Stomach (tissue), 9 donors: ENCODE measurements around the gene PDP2. TPM values are rescaled to one million over a fixed set of nuclear protein-coding genes. Genes with fewer than 3 reads are reported as not detected.

ENCODE experiments used
- DNase-seq, 2 donors: peaks; one replicate each; pipeline versions ENCODE4 v3.0.0 to v3.0.0-alpha.2; 2013 to 2019
- H3K27ac ChIP-seq, 5 donors: fragments of 200-600 bp in 4 of 5; sonication (generic) in 4 of 5; one replicate each; pipeline ENCODE4 v1.5.1; 2013 to 2019; ENCODE audit warnings: mild to moderate bottlenecking in 1 of 5, moderate library complexity in 1 of 5
- H3K27me3 ChIP-seq, 3 donors: fragments of 200-600 bp; sonication (generic); one replicate each; pipeline ENCODE4 v1.5.1; 2017 to 2019; ENCODE audit warnings: mixed run types in 1 of 3
- H3K36me3 ChIP-seq, 4 donors: fragments of 200-600 bp; sonication (generic); 1 replicate in 3 of 4; 2 replicates in 1 of 4; pipeline ENCODE4 v1.5.1; 2016 to 2019
- H3K4me1 ChIP-seq, 4 donors: fragments of 200-600 bp; sonication (generic); one replicate each; pipeline ENCODE4 v1.5.1; 2016 to 2019
- H3K4me3 ChIP-seq, 4 donors: fragments of 200-600 bp; sonication (generic) in 3 of 4; one replicate each; pipeline ENCODE4 v1.5.1; 2016 to 2019; ENCODE audit warnings: mild to moderate bottlenecking in 1 of 4
- H3K9me3 ChIP-seq, 4 donors: fragments of 200-600 bp; sonication (generic); one replicate each; pipeline ENCODE4 v1.5.1; 2016 to 2019
- CTCF ChIP-seq, 7 experiments: fragments of 450-650 bp in 4 of 7; fragments of 200-600 bp in 3 of 7; sonication (generic) in 3 of 7; IDR thresholded peaks; one replicate each; pipeline ENCODE4 v1.5.1; 2016 to 2019; ENCODE audit warnings: antibody characterized with exemption in 7 of 7, control low read depth in 2 of 7, mild to moderate bottlenecking in 1 of 7
- EP300 ChIP-seq: sonication (generic); formaldehyde crosslinking; IDR thresholded peaks from one replicate; pipeline ENCODE4 v1.6.1; 2017; ENCODE audit warnings: antibody characterized with exemption
- POLR2A ChIP-seq, 4 donors: fragments of 450-650 bp; IDR thresholded peaks; one replicate each; pipeline ENCODE4 v1.6.1; 2016; ENCODE audit warnings: antibody characterized with exemption in 4 of 4, control low read depth in 2 of 4, mild to moderate bottlenecking in 1 of 4, moderate library complexity in 1 of 4
- POLR2AphosphoS5 ChIP-seq, 3 donors: sonication (generic); formaldehyde crosslinking; IDR thresholded peaks; one replicate each; pipeline ENCODE4 v1.6.1; 2016; ENCODE audit warnings: antibody characterized with exemption in 3 of 3
- WGBS, 5 donors: extraction: QIAGEN DNeasy Blood & Tissue Kit in 3 of 5; methylation state at CpG; one replicate each; pipeline versions ENCODE4 v1.1.5 to v1.1.7; 2013 to 2018; 5-methylcytosine and 5-hydroxymethylcytosine counted together
- intact Hi-C: fragments of 100-400 bp; cut with DNase I; formaldehyde crosslinking; loops from one replicate; pipeline ENCODE4 v1.15.1; 2023; ENCODE audit warnings: low total_unique reads
- polyA plus RNA-seq, 3 donors: library from polyadenylated mRNA; stranded (reverse); fragments of 200-250 nt; gene quantifications; one replicate each; pipeline ENCODE4 v1.2.3, GENCODE V29; 2013
- total RNA-seq, 5 donors: library from RNA; depleted of rRNA; stranded (reverse); fragments of >200 nt; gene quantifications; one replicate each; pipeline versions ENCODE4 v1.1.0 to v1.2.3, GENCODE V29; 2014 to 2016
- donor health status: healthy with polysubstance abuse.
- donor health status: Bipolar disorder and iron deficiency.
- donor health status: healthy.

PDP2 gene
- total and polyA plus RNA-seq, 8 donors: 1.6 to 96.9 (median 5.0) TPM

- Histone ChIP-seq H3K4me1 (peaks cover 0 to 44% (median 21%) of the 10 kb centered on the region in 4 donors), H3K27ac (no peak overlapping the region), H3K36me3 (peaks cover 0 to 8% (median 0%) of the 10 kb centered on the region in 4 donors), H3K27me3 (peaks cover 0 to 23% (median 0%) of the 10 kb centered on the region in 3 donors), H3K9me3 (no peaks in the 10 kb centered on the region), H3K4me3 (no peak overlapping the region)
- WGBS, 5 donors: 82 to 93% (median 86%) methylated on average over 6 of the region's 6 CpGs
- intact Hi-C loops: no loop called here
- TF ChIP-seq POLR2A (IDR thresholded peaks at IDR 0.05): no peak
- no peak for TF ChIP-seq CTCF (IDR thresholded peaks at IDR 0.05)
- TF ChIP-seq EP300: no peak
- no peak for TF ChIP-seq POLR2AphosphoS5 (IDR thresholded peaks at IDR 0.05)
- no peak for DNase-seq
Observed at GRCh38 chr16:66918355-66918754, 38.0 kb downstream of the PDP2 start.

- no peak for DNase-seq
- TF ChIP-seq POLR2A (IDR thresholded peaks at IDR 0.05): no peak
- TF ChIP-seq EP300: no peak
- peaks cover 0 to 28% (median 4%) of the 10 kb centered on the region in 3 donors for H3K27me3 ChIP-seq
- H3K4me3 ChIP-seq: no peak within 1 kb of the TSS
- H3K4me1 ChIP-seq: peaks cover 0 to 50% (median 25%) of the 10 kb centered on the region in 4 donors
- 54 to 66% (median 56%) methylated on average over 6 to 7 of the region's 7 CpGs for WGBS, 5 donors
- H3K27ac ChIP-seq: no peak within 1 kb of the TSS
- H3K9me3 ChIP-seq: no peaks in the 10 kb centered on the region
- intact Hi-C loops: no loop called here
- peaks cover 0 to 8% (median 0%) of the 10 kb centered on the region in 4 donors for H3K36me3 ChIP-seq
Observed at GRCh38 chr16:66918803-66919568, 38.7 kb downstream of the PDP2 start, which contains the start of gene CDH16. TSS of gene CDH16 (minus strand) at chr16:66918885. CDS start at chr16:66918065, 820 bp downstream.

- no peak for DNase-seq
- Histone ChIP-seq H3K36me3 (peaks cover 0 to 8% (median 0%) of the 10 kb centered on the region in 4 donors), H3K9me3 (no peaks in the 10 kb centered on the region), H3K27me3 (peaks cover 0 to 35% (median 11%) of the 10 kb centered on the region in 3 donors), H3K27ac (no peak overlapping the region), H3K4me3 (no peak overlapping the region), H3K4me1 (peaks cover 1 to 56% (median 29%) of the 10 kb centered on the region in 4 donors)
- intact Hi-C loops: no loop called here
- TF ChIP-seq POLR2A (IDR thresholded peaks at IDR 0.05) (no peak), POLR2AphosphoS5 (IDR thresholded peaks at IDR 0.05) (no peak), EP300 (no peak), CTCF (IDR thresholded peaks at IDR 0.05) (no peak)
- WGBS, 5 donors: 69 to 83% (median 77%) methylated on average over 3 to 5 of the region's 5 CpGs
Observed at GRCh38 chr16:66919569-66920298, 39.4 kb downstream of the PDP2 start.

- 42 to 83% (median 67%) methylated on average over 2 of the region's 2 CpGs for WGBS, 5 donors
- Histone ChIP-seq H3K36me3 (peaks cover 0 to 8% (median 0%) of the 10 kb centered on the region in 4 donors), H3K27me3 (peaks cover 0 to 41% (median 16%) of the 10 kb centered on the region in 3 donors), H3K27ac (no peak overlapping the region), H3K4me1 (peaks cover 6 to 61% (median 34%) of the 10 kb centered on the region in 4 donors), H3K9me3 (no peaks in the 10 kb centered on the region), H3K4me3 (no peak overlapping the region)
- TF ChIP-seq EP300 (no peak), POLR2A (IDR thresholded peaks at IDR 0.05) (no peak), POLR2AphosphoS5 (IDR thresholded peaks at IDR 0.05) (no peak), CTCF (IDR thresholded peaks at IDR 0.05) (no peak)
- intact Hi-C loops: no loop called here
- no peak for DNase-seq
Observed at GRCh38 chr16:66920299-66920590, 39.9 kb downstream of the PDP2 start.
